HepG2 (cell line): ENCODE data around the gene LHFPL2. TPM values are rescaled to one million over a fixed set of nuclear protein-coding genes. Genes with fewer than 3 reads are reported as not detected.

Experiments used
- ATAC-seq: fragments of 200-7000 bp; cut with Tn5 transposase; 3 replicates; pipeline ENCODE4 v1.9.1; 2020; ENCODE audit warnings: mild to moderate bottlenecking, moderate library complexity
- BruUV-seq: library from RNA; stranded (reverse); fragments of 400-500 nt; replicated peaks from 2 replicates; lab custom pipeline; 2021; lab: Mats Ljungman, UMichigan
- CTCF ChIA-PET: fragments of 300-600 bp; formaldehyde crosslinking; extraction: SDS; loops from one replicate; lab custom pipeline; 2021; ENCODE audit warnings: low total read pairs, inconsistent platforms, low intra/inter-chr PET ratio; lab: Yijun Ruan, JAX
- POLR2A ChIA-PET: fragments of 350-600 bp; sonication (Branson Sonifier 250); formaldehyde crosslinking; loops from one replicate; lab custom pipeline; 2020; ENCODE audit warnings: antibody characterized with exemption, inconsistent platforms; lab: Yijun Ruan, JAX
- DNase-seq: peaks from one replicate; pipeline ENCODE4 v3.0.0-alpha.2; 2015; ENCODE audit warnings: low spot score
- FAIRE-seq: peaks from 3 replicates; lab custom pipeline; 2011; peaks lifted over from hg19 to GRCh38; lab: Jason Lieb, UNC
- H2AFZ ChIP-seq: one replicate; pipeline ENCODE4 v1.6.1; 2011; ENCODE audit warnings: low read length, inconsistent platforms
- H3K27ac ChIP-seq: fragments of 300-600 bp; 3 replicates; pipeline ENCODE4 v1.8.0; 2011; ENCODE audit warnings: mixed run types, mild to moderate bottlenecking, mixed read lengths, low read length, inconsistent platforms; ENCODE audit not compliant: insufficient read depth; ENCODE audit errors: extremely low read length
- H3K27me3 ChIP-seq, 2 experiments: fragments of 200-600 bp in 1 of 2; 2 replicates in 1 of 2; 3 replicates in 1 of 2; pipeline versions ENCODE4 v1.6.0 to v1.8.0; 2011; ENCODE audit warnings: low read length in 2 of 2, mild to moderate bottlenecking in 2 of 2, moderate library complexity in 2 of 2, inconsistent platforms in 1 of 2; ENCODE audit not compliant: insufficient read depth in 2 of 2, control insufficient read depth in 1 of 2
- H3K36me3 ChIP-seq, 2 experiments: fragments of 200-600 bp in 1 of 2; replicated peaks in 1 of 2; 2 replicates in 1 of 2; 3 replicates in 1 of 2; pipeline versions ENCODE4 v1.5.1 to v1.8.0; 2011; ENCODE audit warnings: low read length in 2 of 2, inconsistent platforms in 1 of 2; ENCODE audit not compliant: insufficient read depth in 2 of 2, control insufficient read depth in 1 of 2
- H3K4me1 ChIP-seq: 2 replicates; pipeline ENCODE4 v1.5.1; 2012; ENCODE audit warnings: low read length, inconsistent platforms; ENCODE audit not compliant: insufficient read depth
- H3K4me2 ChIP-seq: 2 replicates; pipeline ENCODE4 v1.6.0; 2011; ENCODE audit warnings: low read depth, low read length, inconsistent platforms
- H3K4me3 ChIP-seq, 3 experiments: fragments of 200-600 bp in 1 of 3; sonication (generic), shearing (Covaris generic) in 1 of 3; replicated peaks in 1 of 3; 2 replicates each; pipeline ENCODE4 v1.5.1; 2011 to 2016; ENCODE audit warnings: low read length in 3 of 3, inconsistent platforms in 2 of 3, low read depth in 2 of 3, mild to moderate bottlenecking in 2 of 3, control low read depth in 1 of 3, mixed read lengths in 1 of 3; ENCODE audit not compliant: insufficient read depth in 1 of 3
- H3K79me2 ChIP-seq: one replicate; pipeline ENCODE4 v1.6.1; 2011; ENCODE audit warnings: low read length, inconsistent platforms; ENCODE audit not compliant: insufficient read depth
- H3K9ac ChIP-seq: 2 replicates; pipeline ENCODE4 v1.6.0; 2011; ENCODE audit warnings: mild to moderate bottlenecking, low read depth, low read length, inconsistent platforms; ENCODE audit not compliant: insufficient read depth
- H3K9me3 ChIP-seq: 2 replicates; pipeline ENCODE4 v1.5.1; 2012; ENCODE audit warnings: mild to moderate bottlenecking, low read length
- H4K20me1 ChIP-seq: 2 replicates; pipeline ENCODE4 v1.6.0; 2011; ENCODE audit warnings: inconsistent platforms, mild to moderate bottlenecking, low read length, moderate library complexity; ENCODE audit not compliant: insufficient read depth
- JARID2 ChIP-seq: sonication (generic); formaldehyde crosslinking; IDR thresholded peaks from 2 replicates; pipeline ENCODE4 v1.8.1; 2023; ENCODE audit warnings: missing genetic modification reagents, inconsistent platforms; ENCODE audit not compliant: insufficient replicate concordance
- MLLT10 ChIP-seq: sonication (generic); formaldehyde crosslinking; IDR thresholded peaks from 2 replicates; pipeline ENCODE4 v1.4.0; 2020; ENCODE audit warnings: missing genetic modification reagents
- NCOA2 ChIP-seq: sonication (generic); formaldehyde crosslinking; IDR thresholded peaks from 2 replicates; pipeline ENCODE4 v1.8.0; 2022; ENCODE audit warnings: inconsistent platforms
- NR2F6 ChIP-seq, 2 experiments: IDR thresholded peaks; 2 replicates each; pipeline ENCODE4 v1.6.1; 2016; ENCODE audit warnings: antibody characterized with exemption in 1 of 2, mild to moderate bottlenecking in 1 of 2
- PAF1 ChIP-seq: IDR thresholded peaks from 2 replicates; pipeline ENCODE4 v1.6.1; 2016; ENCODE audit warnings: missing genetic modification reagents, missing compliant biosample characterization
- PCBP2 ChIP-seq: fragments of 200-400 bp; formaldehyde crosslinking; optimal IDR thresholded peaks from 2 replicates; pipeline ENCODE3; 2018; ENCODE audit warnings: low read length, low read depth; ENCODE audit not compliant: poor library complexity, severe bottlenecking
- PTBP1 ChIP-seq: fragments of 200-400 bp; formaldehyde crosslinking; IDR thresholded peaks from 2 replicates; pipeline ENCODE4 v1.6.1; 2018; ENCODE audit warnings: low read length, low read depth; ENCODE audit not compliant: poor library complexity, severe bottlenecking
- RARA ChIP-seq: IDR thresholded peaks from 2 replicates; pipeline ENCODE4 v1.6.1; 2016; ENCODE audit warnings: missing genetic modification reagents, missing compliant biosample characterization
- SAP130 ChIP-seq: IDR thresholded peaks from 2 replicates; pipeline ENCODE4 v1.6.1; 2016; ENCODE audit warnings: low read depth
- YEATS4 ChIP-seq: sonication (generic); formaldehyde crosslinking; IDR thresholded peaks from 2 replicates; pipeline ENCODE4 v1.4.0; 2020; ENCODE audit warnings: missing genetic modification reagents, borderline replicate concordance
- WGBS: methylation state at CpG from one replicate; pipeline ENCODE4 v1.1.6; 2017; ENCODE audit warnings: low lambda C conversion rate; 5-methylcytosine and 5-hydroxymethylcytosine counted together
- in situ Hi-C: cut with HindIII; loops from 2 replicates; pipeline ENCODE4 v1.10.0; 2017; ENCODE audit warnings: low pct_unique_long_range_greater_than_20kb; ENCODE audit not compliant: extremely low pct_ligation_motif_present
- intact Hi-C: fragments of 100-400 bp; cut with micrococcal nuclease; formaldehyde crosslinking; loops from one replicate; pipeline ENCODE4 v1.10.0; 2022; ENCODE audit not compliant: unreplicated experiment
- polyA plus RNA-seq, 8 experiments: library from polyadenylated mRNA; depleted of rRNA in 3 of 8; stranded (reverse) in 7 of 8; unstranded in 1 of 8; fragments of >200 nt; fragmentation: Illumina TruSeq in 4 of 8; extraction: Trizol in 4 of 8; gene quantifications; 2 replicates each; pipeline versions ENCODE4 v1.2.1 to v1.2.3, GENCODE V29; 2011 to 2016; ENCODE audit warnings: low read depth in 4 of 8, missing spikeins in 1 of 8, mixed read lengths in 1 of 8; ENCODE audit not compliant: insufficient read depth in 1 of 8
- total RNA-seq, 5 experiments: library from RNA; depleted of rRNA; stranded (reverse); fragments of >200 nt; fragmentation: Illumina TruSeq; extraction: Trizol; gene quantifications; 2 replicates each; pipeline ENCODE4 v1.2.3, GENCODE V29; 2016; ENCODE audit warnings: low read depth in 1 of 5
- TF ChIP-seq, protein P1 (sequence below): sonication (generic); formaldehyde crosslinking; IDR thresholded peaks from 2 replicates; pipeline ENCODE4 v1.5.0; 2020; ENCODE audit warnings: mild to moderate bottlenecking, missing genetic modification reagents, moderate library complexity
- TF ChIP-seq, protein P2 (sequence below), 2 experiments: sonication (generic) in 1 of 2; formaldehyde crosslinking in 1 of 2; IDR thresholded peaks; 2 replicates each; pipeline versions ENCODE4 v1.5.1 to v1.6.1; 2011 to 2020; ENCODE audit warnings: borderline replicate concordance in 1 of 2, low read depth in 1 of 2, low read length in 1 of 2, mild to moderate bottlenecking in 1 of 2, missing genetic modification reagents in 1 of 2, moderate library complexity in 1 of 2

LHFPL2 gene
- total and polyA plus RNA-seq, 2 of the 13 experiments (the other 11 are each of a cell fraction or from before 2014, with no cell fraction given), result 6.0 to 20.0 TPM

DNA sequence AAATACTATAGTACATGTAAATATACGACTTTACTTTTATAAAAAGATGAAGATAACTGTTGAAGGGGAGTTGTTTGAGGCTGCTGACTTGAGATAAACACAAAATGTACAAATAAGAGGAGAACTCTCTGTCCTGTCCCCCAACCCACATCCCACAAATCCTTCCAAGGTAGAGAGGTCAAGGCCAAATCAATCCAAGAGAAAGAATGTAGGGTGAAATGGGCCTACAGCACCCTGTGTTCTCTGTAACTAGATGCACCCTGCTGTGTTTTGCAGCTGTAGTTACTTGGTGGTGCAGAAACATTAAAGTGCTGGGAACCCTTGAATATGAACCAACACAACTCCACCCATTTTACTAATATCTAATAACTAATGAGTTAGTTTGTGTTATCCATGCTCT is 2.0 kb upstream of the LHFPL2 start:
- H3K36me3 ChIP-seq, result no peaks in the 10 kb centered on the region
- peaks cover 25% of the 10 kb centered on the region for H3K79me2 ChIP-seq
- no peaks in the 10 kb centered on the region for H3K27me3 ChIP-seq
- in situ Hi-C loops, result no loop called here
- H2AFZ ChIP-seq, result no peak overlapping the region
- H3K9me3 ChIP-seq, result no peaks in the 10 kb centered on the region
- peak overlapping the region; percentile 88 for H3K4me2 ChIP-seq
- ChIA-PET CTCF (no interaction called here), POLR2A (no interaction called here)
- ATAC-seq, result no peak
- no peak overlapping the region for H3K27ac ChIP-seq
- peak; percentile 37 for DNase-seq
- BruUV-seq, result no TSS peak
- no peaks in the 10 kb centered on the region; the same call in 1 of the 2 replicates for H4K20me1 ChIP-seq
- no peak for FAIRE-seq
- 0 out of 6 replicates have a peak overlapping the region, but pooled peaks of 1 of the 3 experiments have one; percentile 64 for H3K4me3 ChIP-seq
- 33% methylated on average over 1 of the region's 1 CpG for WGBS
- H3K9ac ChIP-seq, result no peak overlapping the region
- H3K4me1 ChIP-seq, result peaks cover 46% of the 10 kb centered on the region
- TF ChIP-seq NR2F6 (IDR thresholded peaks at IDR 0.05) (0 out of 2 replicates have a peak, but pooled peaks have one; percentile 32), NR2F6 (CRISPR knock-in tag; IDR thresholded peaks at IDR 0.05) (peak; percentile 70), PAF1 (no peak), NCOA2 (CRISPR knock-in tag) (0 out of 2 replicates have a peak, but pooled peaks have one; percentile 25), PCBP2 (no peak), JARID2 (no peak), RARA (CRISPR knock-in tag) (0 out of 2 replicates have a peak, but pooled peaks have one; percentile 22)
- intact Hi-C loops, result no loop called here

DNA sequence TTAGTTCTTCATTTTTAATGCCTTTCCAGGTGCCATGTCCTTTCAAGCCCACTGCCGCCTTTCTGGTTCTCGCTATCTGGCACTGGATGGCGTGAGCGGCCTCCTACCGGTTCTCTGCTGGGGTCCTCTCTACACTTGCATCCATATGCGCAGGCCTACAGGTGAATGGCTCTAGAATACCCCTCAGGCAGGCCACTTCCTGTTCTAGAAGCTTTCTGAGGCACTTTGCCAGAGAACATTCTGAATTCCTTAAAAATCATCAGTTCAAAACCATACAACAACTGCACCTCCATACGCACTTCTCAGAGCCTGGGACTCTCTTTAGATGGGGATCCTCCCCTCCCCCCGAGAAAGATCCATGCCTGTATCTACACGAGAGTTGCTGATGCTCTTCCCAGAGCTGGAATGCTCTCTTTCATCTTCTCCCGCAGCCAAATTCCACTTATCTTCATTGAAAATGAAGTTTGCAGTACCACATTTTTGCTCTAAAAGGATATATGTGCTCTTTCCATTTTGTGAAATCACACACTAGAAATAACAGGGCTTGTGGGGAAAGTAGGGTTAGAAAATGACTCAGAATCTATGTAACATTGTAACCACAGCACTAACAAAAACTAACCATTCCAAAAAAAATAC is 1.4 kb upstream of the LHFPL2 start:
- 27% methylated on average over 10 of the region's 10 CpGs for WGBS
- ChIA-PET POLR2A (interaction anchor here (0.8 to 1.5 kb wide), 2 partner anchors 9 to 13 kb away, joined by 3 to 4 read pairs; no protein-coding TSS in a partner anchor), CTCF (no interaction called here)
- Histone ChIP-seq H3K4me1 (peaks cover 52% of the 10 kb centered on the region), H3K9me3 (no peaks in the 10 kb centered on the region), H3K27ac (peak overlapping the region; percentile 39), H3K9ac (no peak overlapping the region), H3K36me3 (no peaks in the 10 kb centered on the region), H3K27me3 (no peaks in the 10 kb centered on the region), H3K79me2 (peaks cover 28% of the 10 kb centered on the region), H2AFZ (no peak overlapping the region), H3K4me3 (peak overlapping the region; percentile 64 to 97 (median 84)), H4K20me1 (no peaks in the 10 kb centered on the region; the same call in 1 of the 2 replicates), H3K4me2 (peak overlapping the region; percentile 88)
- intact Hi-C loops (loop anchor here (5.0 to 10.0 kb wide), 6 partner anchors 75 to 335 kb away; partner anchors contain the start of gene ARSB), in situ Hi-C loops (no loop called here)
- ATAC-seq (peak; percentile 32), DNase-seq (peak; percentile 44), FAIRE-seq (no peak)
- BruUV-seq, result no TSS peak
- no peak for TF ChIP-seq YEATS4 (CRISPR knock-in tag)
- TF ChIP-seq MLLT10, result no peak
- TF ChIP-seq PTBP1, result no peak
- TF ChIP-seq SAP130 (CRISPR knock-in tag), result peak; percentile 10; the same call in 1 of the 2 replicates
- TF ChIP-seq, protein P1, sequence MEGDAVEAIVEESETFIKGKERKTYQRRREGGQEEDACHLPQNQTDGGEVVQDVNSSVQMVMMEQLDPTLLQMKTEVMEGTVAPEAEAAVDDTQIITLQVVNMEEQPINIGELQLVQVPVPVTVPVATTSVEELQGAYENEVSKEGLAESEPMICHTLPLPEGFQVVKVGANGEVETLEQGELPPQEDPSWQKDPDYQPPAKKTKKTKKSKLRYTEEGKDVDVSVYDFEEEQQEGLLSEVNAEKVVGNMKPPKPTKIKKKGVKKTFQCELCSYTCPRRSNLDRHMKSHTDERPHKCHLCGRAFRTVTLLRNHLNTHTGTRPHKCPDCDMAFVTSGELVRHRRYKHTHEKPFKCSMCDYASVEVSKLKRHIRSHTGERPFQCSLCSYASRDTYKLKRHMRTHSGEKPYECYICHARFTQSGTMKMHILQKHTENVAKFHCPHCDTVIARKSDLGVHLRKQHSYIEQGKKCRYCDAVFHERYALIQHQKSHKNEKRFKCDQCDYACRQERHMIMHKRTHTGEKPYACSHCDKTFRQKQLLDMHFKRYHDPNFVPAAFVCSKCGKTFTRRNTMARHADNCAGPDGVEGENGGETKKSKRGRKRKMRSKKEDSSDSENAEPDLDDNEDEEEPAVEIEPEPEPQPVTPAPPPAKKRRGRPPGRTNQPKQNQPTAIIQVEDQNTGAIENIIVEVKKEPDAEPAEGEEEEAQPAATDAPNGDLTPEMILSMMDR (CRISPR knock-in tag), result peak; percentile 46
- TF ChIP-seq, protein P2, sequence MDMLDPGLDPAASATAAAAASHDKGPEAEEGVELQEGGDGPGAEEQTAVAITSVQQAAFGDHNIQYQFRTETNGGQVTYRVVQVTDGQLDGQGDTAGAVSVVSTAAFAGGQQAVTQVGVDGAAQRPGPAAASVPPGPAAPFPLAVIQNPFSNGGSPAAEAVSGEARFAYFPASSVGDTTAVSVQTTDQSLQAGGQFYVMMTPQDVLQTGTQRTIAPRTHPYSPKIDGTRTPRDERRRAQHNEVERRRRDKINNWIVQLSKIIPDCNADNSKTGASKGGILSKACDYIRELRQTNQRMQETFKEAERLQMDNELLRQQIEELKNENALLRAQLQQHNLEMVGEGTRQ (IDR thresholded peaks at IDR 0.05; ENCODE audit: low read depth, low read length), result no peak
- TF ChIP-seq, protein P2 (CRISPR knock-in tag; IDR thresholded peaks at IDR 0.05; ENCODE audit: borderline replicate concordance), result no peak
